Skeletal muscle satellite cell (primary cell): Measurements from ENCODE around the gene BMPR1B.
A peak's percentile ranks its signal among the peaks of the same experiment; 100 is the strongest.
"Not testable (repeated sequence)": the region's sequence is repeated elsewhere in the genome, so short reads cannot be mapped to it uniquely, and the experiment has no call there.

ENCODE experiments used
- H3K27me3 ChIP-seq: 2 replicates; pipeline ENCODE4 v1.7.0; 2013; ENCODE audit warnings: low read length; ENCODE audit not compliant: control insufficient read depth, insufficient read depth
- H3K36me3 ChIP-seq: 2 replicates; pipeline ENCODE4 v1.7.0; 2013; ENCODE audit warnings: mild to moderate bottlenecking, control low read depth, low read length; ENCODE audit not compliant: insufficient read depth
- H3K4me1 ChIP-seq: 2 replicates; pipeline ENCODE4 v1.7.0; 2013; ENCODE audit warnings: low read length; ENCODE audit not compliant: control insufficient read depth, insufficient read depth
- H3K4me2 ChIP-seq: 2 replicates; pipeline ENCODE4 v1.7.0; 2013; ENCODE audit warnings: mild to moderate bottlenecking, low read length
- H3K4me3 ChIP-seq: 2 replicates; pipeline ENCODE4 v1.7.0; 2013; ENCODE audit warnings: low read length
- H3K9ac ChIP-seq: 2 replicates; pipeline ENCODE4 v1.7.0; 2013; ENCODE audit warnings: mild to moderate bottlenecking, low read depth, low read length, moderate library complexity
- H3K9me3 ChIP-seq: replicated peaks from 2 replicates; pipeline ENCODE4 v1.7.0; 2013; ENCODE audit warnings: mild to moderate bottlenecking, control low read depth, low read length

Gene BMPR1B

GRCh38 chr4:95156452-95156765 lies 398.7 kb downstream of the BMPR1B start:
- Histone ChIP-seq H3K9ac (no peak overlapping the region), H3K9me3 (no peaks in the 10 kb centered on the region), H3K4me2 (peak overlapping the region; percentile 26), H3K27me3 (no peaks in the 10 kb centered on the region), H3K4me1 (peaks cover 5% of the 10 kb centered on the region), H3K36me3 (no peaks in the 10 kb centered on the region), H3K4me3 (no peak overlapping the region)

GRCh38 chr4:95157596-95157995 lies 399.8 kb downstream of the BMPR1B start:
- Histone ChIP-seq H3K36me3 (no peaks in the 10 kb centered on the region), H3K9me3 (no peaks in the 10 kb centered on the region), H3K4me1 (peaks cover 5% of the 10 kb centered on the region), H3K4me2 (no peak overlapping the region), H3K27me3 (no peaks in the 10 kb centered on the region), H3K4me3 (no peak overlapping the region), H3K9ac (no peak overlapping the region)

GRCh38 chr4:95158045-95158444 lies 400.3 kb downstream of the BMPR1B start:
- no peaks in the 10 kb centered on the region for H3K9me3 ChIP-seq
- no peaks in the 10 kb centered on the region for H3K36me3 ChIP-seq
- H3K9ac ChIP-seq: no peak overlapping the region
- H3K4me3 ChIP-seq: no peak overlapping the region
- peaks cover 5% of the 10 kb centered on the region for H3K4me1 ChIP-seq
- no peaks in the 10 kb centered on the region for H3K27me3 ChIP-seq
- H3K4me2 ChIP-seq: no peak overlapping the region

GRCh38 chr4:95158626-95159025 lies 400.9 kb downstream of the BMPR1B start:
- H3K27me3 ChIP-seq: no peaks in the 10 kb centered on the region
- H3K4me2 ChIP-seq: no peak overlapping the region
- no peak overlapping the region for H3K4me3 ChIP-seq
- H3K9ac ChIP-seq: no peak overlapping the region
- peaks cover 5% of the 10 kb centered on the region for H3K4me1 ChIP-seq
- H3K9me3 ChIP-seq: no peaks in the 10 kb centered on the region
- H3K36me3 ChIP-seq: no peaks in the 10 kb centered on the region

- H3K4me1 ChIP-seq: peaks cover 5% of the 10 kb centered on the region
- H3K4me3 ChIP-seq: no peak overlapping the region
- no peaks in the 10 kb centered on the region for H3K36me3 ChIP-seq
- H3K4me2 ChIP-seq: no peak overlapping the region
- no peaks in the 10 kb centered on the region for H3K27me3 ChIP-seq
- no peaks in the 10 kb centered on the region for H3K9me3 ChIP-seq
- no peak overlapping the region for H3K9ac ChIP-seq
These were observed 401.6 kb downstream of the BMPR1B start for GRCh38 chr4:95159384-95159783.

- Histone ChIP-seq H3K4me2 (no peak overlapping the region), H3K4me3 (no peak overlapping the region), H3K36me3 (no peaks in the 10 kb centered on the region), H3K9ac (no peak overlapping the region), H3K27me3 (no peaks in the 10 kb centered on the region), H3K9me3 (no peaks in the 10 kb centered on the region), H3K4me1 (no peaks in the 10 kb centered on the region)
These were observed 404.2 kb downstream of the BMPR1B start for GRCh38 chr4:95161781-95162469.

- no peak overlapping the region for H3K4me2 ChIP-seq
- H3K4me1 ChIP-seq: no peaks in the 10 kb centered on the region
- no peak overlapping the region for H3K9ac ChIP-seq
- H3K9me3 ChIP-seq: no peaks in the 10 kb centered on the region
- H3K27me3 ChIP-seq: no peaks in the 10 kb centered on the region
- no peak overlapping the region for H3K4me3 ChIP-seq
- no peaks in the 10 kb centered on the region for H3K36me3 ChIP-seq
These were observed 405.1 kb downstream of the BMPR1B start for GRCh38 chr4:95162867-95163266.

GRCh38 chr4:95165926-95166524 lies 408.3 kb downstream of the BMPR1B start:
- Histone ChIP-seq H3K4me3 (no peak overlapping the region), H3K4me1 (no peaks in the 10 kb centered on the region), H3K9me3 (no peaks in the 10 kb centered on the region), H3K36me3 (no peaks in the 10 kb centered on the region), H3K4me2 (no peak overlapping the region), H3K9ac (no peak overlapping the region), H3K27me3 (no peaks in the 10 kb centered on the region)

GRCh38 chr4:95167805-95168204 lies 410.1 kb downstream of the BMPR1B start:
- no peak overlapping the region for H3K9ac ChIP-seq
- no peaks in the 10 kb centered on the region for H3K36me3 ChIP-seq
- H3K4me3 ChIP-seq: no peak overlapping the region
- H3K27me3 ChIP-seq: no peaks in the 10 kb centered on the region
- H3K4me2 ChIP-seq: no peak overlapping the region
- no peaks in the 10 kb centered on the region for H3K9me3 ChIP-seq
- H3K4me1 ChIP-seq: no peaks in the 10 kb centered on the region

GRCh38 chr4:95170176-95170575 lies 412.4 kb downstream of the BMPR1B start:
- no peaks in the 10 kb centered on the region for H3K27me3 ChIP-seq
- H3K4me3 ChIP-seq: no peak overlapping the region
- H3K4me1 ChIP-seq: no peaks in the 10 kb centered on the region
- H3K9ac ChIP-seq: no peak overlapping the region
- no peaks in the 10 kb centered on the region for H3K36me3 ChIP-seq
- H3K4me2 ChIP-seq: no peak overlapping the region
- H3K9me3 ChIP-seq: no peaks in the 10 kb centered on the region

- H3K4me2 ChIP-seq, H3K4me3 ChIP-seq, H3K4me1 ChIP-seq, H3K36me3 ChIP-seq, H3K9ac ChIP-seq, H3K9me3 ChIP-seq, H3K27me3 ChIP-seq: not testable (repeated sequence)
These were observed 413.6 kb downstream of the BMPR1B start for GRCh38 chr4:95171377-95171776.

GRCh38 chr4:95178938-95179337 lies 421.2 kb downstream of the BMPR1B start:
- H3K4me2 ChIP-seq: no peak overlapping the region
- H3K4me1 ChIP-seq: peaks cover 4% of the 10 kb centered on the region
- no peak overlapping the region for H3K4me3 ChIP-seq

More at GRCh38 chr4:95178938-95179337, 421.2 kb downstream of the BMPR1B start:
- Histone ChIP-seq H3K9me3 (no peaks in the 10 kb centered on the region), H3K27me3 (no peaks in the 10 kb centered on the region), H3K9ac (no peak overlapping the region), H3K36me3 (no peaks in the 10 kb centered on the region)
